Right lobe of liver (tissue), 4 donors: Measurements from ENCODE around the gene CD48.

Experiments
- CTCF ChIP-seq, 4 donors: fragments of 200-600 bp in 3 of 4; fragments of 450-650 bp in 1 of 4; IDR thresholded peaks; one replicate each; pipeline versions ENCODE4 v1.5.1 to v1.8.0; 2016 to 2022; ENCODE audit warnings: antibody characterized with exemption in 4 of 4, mild to moderate bottlenecking in 2 of 4
- POLR2A ChIP-seq: fragments of 450-650 bp; IDR thresholded peaks from one replicate; pipeline ENCODE4 v1.6.1; 2017; ENCODE audit warnings: antibody characterized with exemption, mild to moderate bottlenecking
- donor health status: DM: no; HTN: no; CAD: no.
- donor health status: DM: no; HTN: no; CAD: no.
- donor health status: DM: no; HTN: yes; CAD: no.

GRCh38 chr1:160721473-160721872 lies 9.9 kb upstream of the CD48 start:
- TF ChIP-seq CTCF (IDR thresholded peaks at IDR 0.05), result no peak
- no peak for TF ChIP-seq POLR2A
